Measurements from ENCODE around the gene TIAM1.

GRCh38 chr21:31204801-31205200, 139.3 kb downstream of the TIAM1 start:
- TF ChIP-seq, protein P1, sequence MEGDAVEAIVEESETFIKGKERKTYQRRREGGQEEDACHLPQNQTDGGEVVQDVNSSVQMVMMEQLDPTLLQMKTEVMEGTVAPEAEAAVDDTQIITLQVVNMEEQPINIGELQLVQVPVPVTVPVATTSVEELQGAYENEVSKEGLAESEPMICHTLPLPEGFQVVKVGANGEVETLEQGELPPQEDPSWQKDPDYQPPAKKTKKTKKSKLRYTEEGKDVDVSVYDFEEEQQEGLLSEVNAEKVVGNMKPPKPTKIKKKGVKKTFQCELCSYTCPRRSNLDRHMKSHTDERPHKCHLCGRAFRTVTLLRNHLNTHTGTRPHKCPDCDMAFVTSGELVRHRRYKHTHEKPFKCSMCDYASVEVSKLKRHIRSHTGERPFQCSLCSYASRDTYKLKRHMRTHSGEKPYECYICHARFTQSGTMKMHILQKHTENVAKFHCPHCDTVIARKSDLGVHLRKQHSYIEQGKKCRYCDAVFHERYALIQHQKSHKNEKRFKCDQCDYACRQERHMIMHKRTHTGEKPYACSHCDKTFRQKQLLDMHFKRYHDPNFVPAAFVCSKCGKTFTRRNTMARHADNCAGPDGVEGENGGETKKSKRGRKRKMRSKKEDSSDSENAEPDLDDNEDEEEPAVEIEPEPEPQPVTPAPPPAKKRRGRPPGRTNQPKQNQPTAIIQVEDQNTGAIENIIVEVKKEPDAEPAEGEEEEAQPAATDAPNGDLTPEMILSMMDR (IDR thresholded peaks at IDR 0.05; ENCODE audit: borderline replicate concordance, extremely low read depth, low read length, poor library complexity, severe bottlenecking) = no peak
- TF ChIP-seq EZH2 (IDR thresholded peaks at IDR 0.05; ENCODE audit: borderline replicate concordance, low read depth, low read length, severe bottlenecking) = no peak

Data from DND-41 (cell line).